Right hindlimb (tissue), 1 donor: ENCODE results near the gene HCAR2.
"Not testable (repeated sequence)": the region's sequence is repeated elsewhere in the genome, so short reads cannot be mapped to it uniquely, and the experiment has no call there.

Experiments
- DNase-seq: peaks from one replicate; pipeline ENCODE4 v3.0.0-alpha.2; 2018

Gene HCAR2

GRCh38 chr12:122661246-122661645 lies 41.9 kb downstream of the HCAR2 start:
- no peak for DNase-seq

GRCh38 chr12:122659579-122659978 lies 43.6 kb downstream of the HCAR2 start:
- DNase-seq: no peak

- no peak for DNase-seq
These were observed 46.9 kb downstream of the HCAR2 start for GRCh38 chr12:122656298-122656697.

GRCh38 chr12:122653291-122653690 lies 49.9 kb downstream of the HCAR2 start:
- not testable (repeated sequence) for DNase-seq

DNA sequence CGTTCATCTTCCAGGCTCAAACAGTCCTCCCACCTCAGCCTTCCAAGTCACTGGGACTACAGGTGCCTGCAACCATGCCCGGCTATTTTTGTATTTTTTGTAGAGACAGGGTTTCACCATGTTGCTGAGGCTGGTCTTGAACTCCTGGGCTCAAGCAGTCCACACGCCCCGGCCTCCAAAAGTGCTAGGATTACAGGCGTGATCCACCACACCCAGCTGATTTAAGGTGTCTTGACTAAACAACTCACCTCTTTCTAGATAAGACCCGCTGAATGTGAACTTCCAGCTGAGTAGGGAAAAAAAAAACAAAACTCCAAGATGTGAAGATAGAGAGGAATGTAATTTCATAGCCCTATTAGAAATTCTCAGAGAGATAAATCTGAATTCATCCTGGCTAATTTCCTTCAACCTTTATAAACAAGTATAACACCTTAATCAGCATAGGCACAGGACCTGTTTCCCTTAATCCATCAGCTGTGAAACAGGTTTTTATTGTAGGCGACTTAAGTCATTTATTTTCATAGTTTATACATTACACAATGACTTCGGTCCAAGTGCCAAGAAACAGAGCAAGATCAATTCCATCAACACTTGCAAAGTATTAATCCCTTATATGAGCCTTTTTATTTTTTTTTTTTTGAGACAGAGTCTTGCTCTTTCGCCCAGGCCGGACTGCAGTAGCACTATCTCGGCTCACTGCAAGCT lies 51.5 kb downstream of the HCAR2 start:
- DNase-seq: no peak
